ENCODE data around the gene HPS5. TPM values are rescaled to one million over a fixed set of nuclear protein-coding genes. Genes with fewer than 3 reads are reported as not detected.

The HPS5 gene, protein sequence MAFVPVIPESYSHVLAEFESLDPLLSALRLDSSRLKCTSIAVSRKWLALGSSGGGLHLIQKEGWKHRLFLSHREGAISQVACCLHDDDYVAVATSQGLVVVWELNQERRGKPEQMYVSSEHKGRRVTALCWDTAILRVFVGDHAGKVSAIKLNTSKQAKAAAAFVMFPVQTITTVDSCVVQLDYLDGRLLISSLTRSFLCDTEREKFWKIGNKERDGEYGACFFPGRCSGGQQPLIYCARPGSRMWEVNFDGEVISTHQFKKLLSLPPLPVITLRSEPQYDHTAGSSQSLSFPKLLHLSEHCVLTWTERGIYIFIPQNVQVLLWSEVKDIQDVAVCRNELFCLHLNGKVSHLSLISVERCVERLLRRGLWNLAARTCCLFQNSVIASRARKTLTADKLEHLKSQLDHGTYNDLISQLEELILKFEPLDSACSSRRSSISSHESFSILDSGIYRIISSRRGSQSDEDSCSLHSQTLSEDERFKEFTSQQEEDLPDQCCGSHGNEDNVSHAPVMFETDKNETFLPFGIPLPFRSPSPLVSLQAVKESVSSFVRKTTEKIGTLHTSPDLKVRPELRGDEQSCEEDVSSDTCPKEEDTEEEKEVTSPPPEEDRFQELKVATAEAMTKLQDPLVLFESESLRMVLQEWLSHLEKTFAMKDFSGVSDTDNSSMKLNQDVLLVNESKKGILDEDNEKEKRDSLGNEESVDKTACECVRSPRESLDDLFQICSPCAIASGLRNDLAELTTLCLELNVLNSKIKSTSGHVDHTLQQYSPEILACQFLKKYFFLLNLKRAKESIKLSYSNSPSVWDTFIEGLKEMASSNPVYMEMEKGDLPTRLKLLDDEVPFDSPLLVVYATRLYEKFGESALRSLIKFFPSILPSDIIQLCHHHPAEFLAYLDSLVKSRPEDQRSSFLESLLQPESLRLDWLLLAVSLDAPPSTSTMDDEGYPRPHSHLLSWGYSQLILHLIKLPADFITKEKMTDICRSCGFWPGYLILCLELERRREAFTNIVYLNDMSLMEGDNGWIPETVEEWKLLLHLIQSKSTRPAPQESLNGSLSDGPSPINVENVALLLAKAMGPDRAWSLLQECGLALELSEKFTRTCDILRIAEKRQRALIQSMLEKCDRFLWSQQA
- 10 to 100 TPM; 16.0 to 17.2 TPM for total RNA-seq

DNA sequence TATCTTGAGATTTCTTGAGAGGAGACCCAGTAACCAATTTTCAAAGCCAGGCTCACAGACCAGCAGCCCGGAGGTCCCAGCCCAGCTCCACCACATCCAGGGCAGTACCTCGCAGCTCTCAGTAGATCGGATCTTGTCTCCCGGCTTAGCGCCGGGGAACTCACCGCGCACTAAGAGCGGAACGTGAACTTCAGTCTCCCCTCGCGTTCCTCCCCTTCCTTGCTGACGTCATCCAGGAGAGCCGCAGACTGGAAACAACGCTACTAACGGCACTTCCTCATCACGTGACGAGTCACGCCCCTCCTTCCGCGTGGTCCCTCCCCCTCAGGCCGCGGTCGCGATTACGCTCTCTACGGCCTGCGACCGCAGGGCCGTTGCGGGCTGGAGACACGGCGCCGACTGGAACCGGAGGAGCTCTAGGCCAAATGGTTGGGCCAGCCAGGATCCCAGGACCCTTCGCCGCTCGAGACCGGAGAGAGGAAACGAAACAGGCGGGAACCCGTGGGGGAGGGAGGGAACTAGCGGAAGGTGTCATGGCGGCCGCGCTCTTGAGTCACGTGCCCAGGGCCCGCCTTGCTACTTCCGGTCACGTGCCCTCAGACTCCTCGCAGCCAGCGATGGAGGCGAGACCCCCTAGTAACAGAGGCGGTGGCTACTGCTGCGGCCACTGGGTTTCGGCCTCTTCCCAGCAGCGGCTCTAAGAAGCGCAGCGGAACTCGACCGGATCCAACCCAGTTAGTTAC lies at the start of gene HPS5, which contains the start of gene GTF2H1:
Gene HPS5, minus strand, starts transcription at position 172 of the 743 bp plus-strand sequence. CDS start 4,282 bp downstream, outside the sequence.
Gene GTF2H1, plus strand, starts transcription at position 599 of the 743 bp plus-strand sequence. CDS start 10,508 bp downstream, outside the sequence.
- no peaks in the 10 kb centered on the region for H3K9me3 Mint-ChIP-seq
- peak; percentile 90 for ATAC-seq
- POLR2A ChIA-PET = interaction anchor here (0.6 to 3.9 kb wide), 20 partner anchors 9 to 311 kb away, joined by 3 to 69 read pairs (median 3); partner anchors contain the start of genes LDHA and TSG101
- H3K27me3 Mint-ChIP-seq = no peaks in the 10 kb centered on the region
- peak within 1 kb of the TSS; percentile 100 for H3K27ac Mint-ChIP-seq
- H3K4me3 Mint-ChIP-seq = peak within 1 kb of the TSS; percentile 90
- TF ChIP-seq, protein P1, sequence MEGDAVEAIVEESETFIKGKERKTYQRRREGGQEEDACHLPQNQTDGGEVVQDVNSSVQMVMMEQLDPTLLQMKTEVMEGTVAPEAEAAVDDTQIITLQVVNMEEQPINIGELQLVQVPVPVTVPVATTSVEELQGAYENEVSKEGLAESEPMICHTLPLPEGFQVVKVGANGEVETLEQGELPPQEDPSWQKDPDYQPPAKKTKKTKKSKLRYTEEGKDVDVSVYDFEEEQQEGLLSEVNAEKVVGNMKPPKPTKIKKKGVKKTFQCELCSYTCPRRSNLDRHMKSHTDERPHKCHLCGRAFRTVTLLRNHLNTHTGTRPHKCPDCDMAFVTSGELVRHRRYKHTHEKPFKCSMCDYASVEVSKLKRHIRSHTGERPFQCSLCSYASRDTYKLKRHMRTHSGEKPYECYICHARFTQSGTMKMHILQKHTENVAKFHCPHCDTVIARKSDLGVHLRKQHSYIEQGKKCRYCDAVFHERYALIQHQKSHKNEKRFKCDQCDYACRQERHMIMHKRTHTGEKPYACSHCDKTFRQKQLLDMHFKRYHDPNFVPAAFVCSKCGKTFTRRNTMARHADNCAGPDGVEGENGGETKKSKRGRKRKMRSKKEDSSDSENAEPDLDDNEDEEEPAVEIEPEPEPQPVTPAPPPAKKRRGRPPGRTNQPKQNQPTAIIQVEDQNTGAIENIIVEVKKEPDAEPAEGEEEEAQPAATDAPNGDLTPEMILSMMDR (IDR thresholded peaks at IDR 0.05) = no peak
- H3K4me1 Mint-ChIP-seq (ENCODE audit: low read depth) = peaks cover 55% of the 10 kb centered on the region
- intact Hi-C loops (cut with micrococcal nuclease) = loop anchor here (2.0 to 5.0 kb wide), 4 partner anchors 60 to 310 kb away; partner anchors contain the start of genes LDHA, SPTY2D1 and TSG101
- DNase-seq = peak; percentile 97
- peaks cover 24% of the 10 kb centered on the region for H3K36me3 Mint-ChIP-seq (ENCODE audit: low read depth)
- CTCF ChIA-PET = interaction anchor here (1.1 to 3.8 kb wide), 5 partner anchors 9 to 406 kb away, joined by 3 to 26 read pairs (median 4); no protein-coding TSS in a partner anchor

DNA sequence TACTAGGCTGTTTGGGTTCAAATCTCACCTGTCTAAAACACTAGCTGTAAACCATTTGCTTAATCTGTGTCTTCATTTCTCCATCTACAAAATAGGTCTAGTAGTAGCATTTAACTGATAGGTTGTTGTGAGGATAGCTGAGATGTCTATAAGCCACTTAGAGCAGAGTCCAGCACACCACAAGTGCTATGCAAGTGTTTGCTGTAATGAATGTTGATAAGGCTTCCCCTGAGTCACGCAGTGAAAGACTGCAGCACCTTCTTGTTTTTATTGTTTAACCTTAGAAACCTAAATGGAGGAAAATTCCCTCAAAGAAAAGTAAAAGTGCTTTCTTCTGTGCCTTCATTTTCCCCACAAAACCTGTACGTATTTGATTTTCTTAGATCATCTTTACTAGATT lies 49.3 kb upstream of the HPS5 start:
- Mint-ChIP-seq H3K9me3 (no peaks in the 10 kb centered on the region), H3K27me3 (no peaks in the 10 kb centered on the region), H3K4me1 (ENCODE audit: low read depth) (peaks cover 2% of the 10 kb centered on the region), H3K36me3 (ENCODE audit: low read depth) (peaks cover 12% of the 10 kb centered on the region), H3K27ac (no peak overlapping the region), H3K4me3 (no peak overlapping the region)
- DNase-seq = no peak
- no peak for ATAC-seq
- intact Hi-C loops (cut with micrococcal nuclease) = no loop called here
- ChIA-PET POLR2A (no interaction called here), CTCF (interaction anchor here (0.7 kb wide), 1 partner anchor 82 kb away, joined by 3 read pairs; no protein-coding TSS in a partner anchor)
- TF ChIP-seq, protein P1 (IDR thresholded peaks at IDR 0.05) = no peak

DNA sequence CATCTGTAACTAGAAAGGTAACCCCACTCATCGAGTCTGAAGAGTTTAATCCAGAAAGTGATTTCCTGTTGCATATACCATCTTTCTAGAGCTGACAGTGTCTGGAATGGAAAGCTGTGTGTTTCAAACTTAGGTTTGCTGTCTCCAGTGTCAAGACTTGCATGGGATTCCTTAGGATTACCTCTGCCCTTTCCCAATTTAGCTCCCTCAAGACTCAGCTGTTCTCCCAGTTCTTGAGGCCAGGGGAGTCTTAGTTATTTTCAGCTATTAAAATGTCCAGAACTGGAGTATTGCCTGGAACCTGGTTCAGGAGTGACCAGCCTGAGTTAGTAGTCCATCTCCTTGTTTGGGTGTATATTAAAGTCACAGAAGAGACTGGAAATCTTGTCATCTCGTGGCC lies 47.5 kb upstream of the HPS5 start:
- no peaks in the 10 kb centered on the region for H3K27me3 Mint-ChIP-seq
- no peak overlapping the region for H3K27ac Mint-ChIP-seq
- ATAC-seq (no peak), DNase-seq (no peak)
- ChIA-PET POLR2A (interaction anchor here (1.0 kb wide), 1 partner anchor 24 kb away, joined by 3 read pairs; no protein-coding TSS in a partner anchor), CTCF (no interaction called here)
- TF ChIP-seq, protein P1 (IDR thresholded peaks at IDR 0.05) = no peak
- H3K4me3 Mint-ChIP-seq = no peak overlapping the region
- no peaks in the 10 kb centered on the region for H3K9me3 Mint-ChIP-seq
- intact Hi-C loops (cut with micrococcal nuclease) = no loop called here
- peaks cover 19% of the 10 kb centered on the region for H3K36me3 Mint-ChIP-seq (ENCODE audit: low read depth)
- H3K4me1 Mint-ChIP-seq (ENCODE audit: low read depth) = peaks cover 2% of the 10 kb centered on the region

DNA sequence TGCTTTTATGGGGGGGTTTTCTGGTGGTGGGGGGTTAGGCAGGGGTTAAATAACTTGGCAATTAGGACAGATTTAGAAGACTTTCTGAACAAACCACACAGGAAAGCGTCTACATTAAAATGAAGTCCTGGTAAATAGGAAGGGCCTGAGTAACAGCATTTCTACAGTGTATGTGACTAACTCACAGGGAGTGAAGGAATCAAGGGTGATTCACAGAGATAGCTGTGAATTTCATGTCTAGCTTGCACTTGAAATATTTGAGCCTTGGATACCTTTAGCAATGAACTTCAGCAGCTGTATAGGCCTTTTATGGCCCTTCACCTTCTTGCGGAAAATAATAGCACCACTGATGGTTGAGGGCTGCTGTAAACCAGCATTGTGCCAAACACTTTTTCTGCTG lies 46.3 kb upstream of the HPS5 start:
- H3K36me3 Mint-ChIP-seq (ENCODE audit: low read depth) = peaks cover 28% of the 10 kb centered on the region
- ATAC-seq = no peak
- intact Hi-C loops (cut with micrococcal nuclease) = no loop called here
- ChIA-PET CTCF (no interaction called here), POLR2A (interaction anchor here (0.6 to 1.5 kb wide), 5 partner anchors 10 to 149 kb away, joined by 3 to 4 read pairs (median 4); partner anchors contain the start of gene LDHA)
- H3K4me1 Mint-ChIP-seq (ENCODE audit: low read depth) = peaks cover 2% of the 10 kb centered on the region
- H3K4me3 Mint-ChIP-seq = no peak overlapping the region
- H3K27ac Mint-ChIP-seq = no peak overlapping the region
- TF ChIP-seq, protein P1 (IDR thresholded peaks at IDR 0.05) = no peak
- H3K9me3 Mint-ChIP-seq = no peaks in the 10 kb centered on the region
- DNase-seq = no peak
- H3K27me3 Mint-ChIP-seq = no peaks in the 10 kb centered on the region

Measured in activated CD8-positive, alpha-beta T cell treated with anti-CD3 and anti-CD28 coated beads for 36 hours (primary cell).